Lower leg skin (tissue), 3 donors: ENCODE results near the gene ITGA3.

Experiments
- CTCF ChIP-seq, 3 donors: fragments of 450-650 bp; IDR thresholded peaks; one replicate each; pipeline ENCODE4 v1.5.1; 2016; ENCODE audit warnings: antibody characterized with exemption in 3 of 3, mild to moderate bottlenecking in 3 of 3, moderate library complexity in 2 of 3
- POLR2A ChIP-seq, 2 donors: fragments of 450-650 bp; IDR thresholded peaks; one replicate each; pipeline ENCODE4 v1.6.1; 2016 to 2017; ENCODE audit warnings: antibody characterized with exemption in 2 of 2, mild to moderate bottlenecking in 1 of 2, moderate library complexity in 1 of 2

- TF ChIP-seq CTCF (IDR thresholded peaks at IDR 0.05) (no peak), POLR2A (IDR thresholded peaks at IDR 0.05) (no peak)
Observed at GRCh38 chr17:50047488-50048126, 8.3 kb upstream of the ITGA3 start.
